ENCODE data around the gene ZNF750. TPM values are rescaled to one million over a fixed set of nuclear protein-coding genes. Genes with fewer than 3 reads are reported as not detected.

The ZNF750 gene
- total and polyA plus RNA-seq, 8 donors, result 0.38 to 3.4 (median 0.68) TPM

DNA sequence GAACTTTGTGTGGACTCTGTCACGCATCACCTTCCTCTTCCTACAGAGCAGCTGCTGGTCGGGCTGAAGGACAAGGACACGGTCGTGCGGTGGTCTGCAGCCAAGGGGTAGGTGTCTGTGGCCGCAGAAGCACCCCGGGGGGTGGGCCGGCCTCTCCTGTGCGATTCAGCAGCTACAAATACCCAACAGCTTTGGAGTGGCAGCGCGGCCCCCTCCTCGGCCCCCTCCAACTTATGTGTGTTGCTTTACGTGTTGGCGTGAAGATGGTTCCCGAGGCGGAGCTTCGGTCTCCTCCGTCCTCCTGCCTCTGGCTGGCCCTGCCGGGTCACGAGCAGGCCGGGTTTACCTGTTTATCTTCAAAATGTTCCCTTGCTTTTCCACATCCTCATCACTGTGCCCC, 32.3 kb downstream of the ZNF750 start:
- intact Hi-C loops (cut with DNase I), result no loop called here
- Histone ChIP-seq H3K27ac (no peak overlapping the region), H3K9me3 (no peaks in the 10 kb centered on the region), H3K4me1 (no peaks in the 10 kb centered on the region), H3K36me3 (peaks cover 0 to 57% of the 10 kb centered on the region in 2 donors), H3K4me3 (no peak overlapping the region), H3K27me3 (no peaks in the 10 kb centered on the region)
- TF ChIP-seq CTCF (IDR thresholded peaks at IDR 0.05), result no peak
- DNase-seq (peak in 1 of 4 donors; percentile 66), ATAC-seq (no peak)

DNA sequence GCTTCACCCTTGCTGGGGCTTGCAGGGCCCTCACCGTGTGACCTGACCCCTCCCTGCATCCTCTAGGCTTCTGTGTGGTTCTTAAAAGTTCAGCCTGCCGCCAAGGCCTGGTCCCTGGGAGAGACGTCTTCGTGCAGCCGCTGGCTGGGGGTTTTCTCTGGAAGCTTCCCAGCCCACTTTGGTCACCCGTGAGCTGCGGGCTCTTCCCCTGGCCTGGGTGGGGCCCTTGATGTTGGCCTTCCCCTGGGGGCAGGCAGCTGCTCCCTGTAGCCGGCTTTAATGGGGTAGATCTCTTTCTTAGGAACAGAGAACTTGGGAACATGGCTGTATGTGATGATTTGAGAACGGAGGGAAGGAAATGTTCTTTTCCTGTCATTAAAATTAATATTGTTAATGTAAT, 32.7 kb downstream of the ZNF750 start:
- Histone ChIP-seq H3K27me3 (no peaks in the 10 kb centered on the region), H3K27ac (no peak overlapping the region), H3K36me3 (peaks cover 0 to 54% of the 10 kb centered on the region in 2 donors), H3K4me1 (no peaks in the 10 kb centered on the region), H3K9me3 (no peaks in the 10 kb centered on the region), H3K4me3 (no peak overlapping the region)
- no peak for TF ChIP-seq CTCF (IDR thresholded peaks at IDR 0.05)
- ATAC-seq (no peak), DNase-seq (peak in 1 of 4 donors; percentile 41)
- intact Hi-C loops (cut with DNase I), result no loop called here

GRCh38 chr17:82806645-82807044, 33.2 kb downstream of the ZNF750 start:
- no peaks in the 10 kb centered on the region for H3K4me1 ChIP-seq
- intact Hi-C loops (cut with DNase I), result no loop called here

DNA sequence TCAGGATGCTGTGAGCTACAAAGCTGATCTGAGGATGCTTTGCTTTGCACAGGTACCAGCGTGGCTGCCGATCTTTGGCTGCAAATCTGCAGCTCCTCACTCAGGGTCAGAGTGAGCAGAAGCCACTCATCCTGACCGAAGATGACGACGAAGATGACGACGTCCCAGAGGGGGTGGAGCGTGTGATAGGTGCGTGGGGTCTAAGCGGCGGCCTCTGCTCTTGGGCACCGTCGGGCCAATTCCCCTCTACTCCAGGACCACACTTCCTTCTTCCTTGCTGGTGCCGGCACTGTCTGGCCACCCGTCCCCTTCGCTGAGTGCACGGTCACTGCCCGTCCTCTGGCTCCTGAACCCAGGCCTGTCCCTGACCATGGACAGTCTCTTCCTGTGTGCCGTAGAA, 34.0 kb downstream of the ZNF750 start:
- Histone ChIP-seq H3K4me1 (no peaks in the 10 kb centered on the region), H3K9me3 (no peaks in the 10 kb centered on the region), H3K4me3 (no peak overlapping the region), H3K36me3 (peaks cover 0 to 46% of the 10 kb centered on the region in 2 donors), H3K27me3 (no peaks in the 10 kb centered on the region), H3K27ac (no peak overlapping the region)
- DNase-seq (peak in 1 of 4 donors; percentile 57), ATAC-seq (no peak)
- TF ChIP-seq CTCF (IDR thresholded peaks at IDR 0.05), result no peak
- intact Hi-C loops (cut with DNase I), result no loop called here

More at GRCh38 chr17:82806645-82807044, 33.2 kb downstream of the ZNF750 start:
- Histone ChIP-seq H3K27me3 (no peaks in the 10 kb centered on the region), H3K27ac (no peak overlapping the region), H3K36me3 (peaks cover 0 to 49% of the 10 kb centered on the region in 2 donors), H3K4me3 (no peak overlapping the region), H3K9me3 (no peaks in the 10 kb centered on the region)
- ATAC-seq (no peak), DNase-seq (peak in 1 of 4 donors; percentile 65)
- TF ChIP-seq CTCF (IDR thresholded peaks at IDR 0.05), result no peak

DNA sequence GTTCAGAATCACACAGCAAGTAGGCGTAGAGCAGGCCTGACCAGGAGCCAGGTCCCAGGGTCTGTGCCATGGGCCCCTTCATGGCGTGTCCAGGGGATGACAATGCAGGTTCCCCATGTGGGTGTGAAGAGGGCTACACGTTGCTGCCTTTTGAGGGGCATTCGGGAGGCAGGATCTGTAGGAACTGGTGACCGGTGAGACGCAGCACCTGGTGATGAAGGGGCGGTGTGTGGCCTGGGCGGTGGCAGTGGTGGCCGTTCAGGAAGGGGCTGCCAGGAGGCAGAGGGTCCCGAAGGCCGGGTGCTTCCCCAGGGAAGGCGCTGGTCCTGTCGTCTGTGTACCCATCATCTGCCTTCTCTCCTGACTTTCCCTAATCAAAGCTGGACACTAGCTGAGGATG, 34.6 kb downstream of the ZNF750 start:
- Histone ChIP-seq H3K9me3 (no peaks in the 10 kb centered on the region), H3K36me3 (peaks cover 0 to 44% of the 10 kb centered on the region in 2 donors), H3K27ac (no peak overlapping the region), H3K27me3 (no peaks in the 10 kb centered on the region), H3K4me1 (no peaks in the 10 kb centered on the region), H3K4me3 (no peak overlapping the region)
- intact Hi-C loops (cut with DNase I), result no loop called here
- TF ChIP-seq CTCF (IDR thresholded peaks at IDR 0.05), result no peak
- peak in 1 of 4 donors; percentile 43 for DNase-seq
- no peak for ATAC-seq

Data from left lung (tissue), 10 donors.